Ishikawa (cell line): ENCODE data around the gene CACNA2D4.

Experiments
- CEBPB ChIP-seq: IDR thresholded peaks from 2 replicates; pipeline ENCODE4 v1.6.1; 2012
- CREB1 ChIP-seq: IDR thresholded peaks from 2 replicates; pipeline ENCODE4 v1.6.1; 2012; ENCODE audit warnings: low read depth
- EP300 ChIP-seq: IDR thresholded peaks from 2 replicates; pipeline ENCODE4 v1.6.1; 2012; ENCODE audit warnings: borderline replicate concordance
- TCF12 ChIP-seq: IDR thresholded peaks from 2 replicates; pipeline ENCODE4 v1.6.1; 2012; ENCODE audit warnings: low read depth
- TF ChIP-seq, protein P1 (sequence below): IDR thresholded peaks from 2 replicates; pipeline ENCODE4 v1.6.1; 2012

DNA sequence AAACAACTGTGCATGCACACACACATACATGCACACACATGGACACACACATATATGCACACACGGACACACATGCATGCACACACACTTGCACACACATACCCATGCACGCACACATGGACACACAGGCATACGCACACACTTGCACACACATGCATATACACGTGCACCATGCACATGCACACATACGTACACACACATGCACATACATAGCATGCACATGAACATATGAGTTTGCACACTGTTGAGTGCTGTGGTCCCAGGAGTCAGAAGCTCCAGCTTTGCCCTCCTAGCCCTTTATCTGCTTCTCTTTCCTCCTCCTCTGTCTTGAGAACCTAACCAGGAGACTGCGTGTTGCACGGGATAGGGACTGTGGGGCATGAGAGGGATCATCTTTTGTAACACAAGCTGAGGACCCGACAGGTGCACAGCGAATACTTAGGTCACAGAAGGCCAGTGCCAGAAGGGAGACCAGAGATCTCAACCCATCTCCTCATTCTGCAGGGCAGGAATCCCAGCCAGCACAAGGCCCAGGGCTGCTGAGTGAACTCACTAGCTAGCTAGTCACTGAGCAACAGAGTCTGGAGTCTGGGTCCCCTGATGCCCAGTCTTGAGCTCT is 101.6 kb downstream of the CACNA2D4 start:
- no peak for TF ChIP-seq CREB1
- no peak for TF ChIP-seq TCF12
- TF ChIP-seq CEBPB, result no peak
- TF ChIP-seq EP300, result no peak
- TF ChIP-seq, protein P1, sequence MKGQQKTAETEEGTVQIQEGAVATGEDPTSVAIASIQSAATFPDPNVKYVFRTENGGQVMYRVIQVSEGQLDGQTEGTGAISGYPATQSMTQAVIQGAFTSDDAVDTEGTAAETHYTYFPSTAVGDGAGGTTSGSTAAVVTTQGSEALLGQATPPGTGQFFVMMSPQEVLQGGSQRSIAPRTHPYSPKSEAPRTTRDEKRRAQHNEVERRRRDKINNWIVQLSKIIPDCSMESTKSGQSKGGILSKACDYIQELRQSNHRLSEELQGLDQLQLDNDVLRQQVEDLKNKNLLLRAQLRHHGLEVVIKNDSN, result no peak
